CD4-positive, alpha-beta T cell treated with Interleukin-15 for 4 hours (primary cell): Measurements from ENCODE around the gene DOCK10.
A peak's percentile ranks its signal among the peaks of the same experiment; 100 is the strongest.

Experiments
- DNase-seq: peaks from one replicate; pipeline ENCODE4 v3.0.0-alpha.2; 2020; ENCODE audit warnings: low spot score

The DOCK10 gene

DNA sequence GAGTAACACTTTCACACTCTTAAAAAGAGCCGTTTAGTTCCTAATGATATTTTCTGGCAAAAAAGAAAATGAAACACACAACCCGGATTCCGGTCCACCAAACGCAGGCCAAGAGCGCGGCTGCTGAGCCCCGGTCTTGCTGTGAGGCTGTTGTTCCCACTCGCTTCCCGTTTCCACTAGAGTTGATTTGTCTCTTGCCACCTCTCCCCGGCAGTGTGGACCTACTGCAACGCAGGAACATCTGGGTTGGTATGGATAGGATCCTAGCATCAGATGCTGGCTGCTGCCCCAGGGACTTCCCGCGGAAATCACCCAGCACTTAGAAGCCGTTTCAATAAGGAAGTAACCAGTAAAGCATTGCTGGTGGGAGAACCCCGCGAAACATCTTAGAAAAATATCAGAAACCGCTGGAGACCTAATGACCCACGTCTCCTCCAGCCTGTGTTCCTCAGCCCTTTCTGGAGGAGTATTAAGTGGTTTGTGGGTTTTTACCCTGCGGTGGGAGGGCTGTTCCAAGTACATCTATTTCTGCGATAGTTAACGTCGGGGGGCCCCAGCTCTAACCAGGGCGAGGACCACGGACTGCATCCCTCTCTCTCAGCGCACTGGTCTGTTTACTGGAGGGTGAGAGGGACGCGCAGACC is 939 bp downstream of the DOCK10 start:
- DNase-seq = peak; percentile 74

DNA sequence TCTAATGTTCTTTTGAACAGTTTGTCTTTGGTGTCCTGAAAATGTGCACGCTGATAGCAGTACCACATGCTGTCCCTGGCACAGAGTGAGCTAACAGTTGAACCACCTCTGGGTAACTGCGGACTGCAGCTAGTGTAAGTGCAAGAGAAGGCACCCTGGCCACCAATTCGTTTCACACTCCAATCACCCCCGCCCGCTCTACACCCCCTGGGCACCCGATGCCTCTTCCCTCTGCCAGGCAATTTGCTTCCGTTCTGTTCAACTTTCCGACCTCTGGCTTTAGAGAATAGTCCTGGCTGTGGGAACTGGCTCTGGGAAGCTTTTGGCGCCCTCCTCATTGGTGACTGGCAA is 1.4 kb downstream of the DOCK10 start:
- DNase-seq = peak; percentile 40

DNA sequence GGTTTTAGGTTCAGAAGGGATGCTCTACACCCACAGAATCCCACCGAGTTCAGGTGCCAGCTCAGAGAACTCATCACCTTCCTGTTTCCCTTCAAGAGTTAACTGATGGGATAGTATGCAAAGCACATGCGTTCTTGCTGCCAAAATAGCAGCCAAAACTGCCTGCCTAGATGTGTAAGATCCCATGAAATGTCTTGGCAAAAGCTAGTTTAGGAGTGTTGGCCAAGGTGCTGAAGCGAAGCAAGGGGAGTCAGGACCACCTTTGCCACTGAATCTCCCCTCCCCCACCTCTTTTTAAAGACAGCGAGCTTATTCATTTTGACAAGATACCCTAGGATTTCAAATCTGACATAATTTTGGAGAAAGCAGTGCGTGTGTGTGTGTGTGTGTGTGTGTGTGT is 2.1 kb downstream of the DOCK10 start:
- DNase-seq = no peak

DNA sequence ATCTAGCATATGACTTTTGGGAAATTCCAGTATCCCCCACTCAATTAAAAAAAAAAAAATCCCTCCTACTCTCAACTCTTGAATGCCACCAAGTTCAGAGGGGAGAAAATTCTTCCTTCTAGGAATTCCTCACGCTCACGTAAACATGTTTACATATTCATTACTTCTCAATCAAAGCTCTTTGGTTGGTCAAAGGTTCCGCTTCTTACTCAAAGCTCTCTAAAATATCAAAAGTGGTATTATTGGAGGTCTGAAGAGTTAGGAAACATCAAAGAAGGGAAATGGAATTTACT is 4.1 kb downstream of the DOCK10 start:
- DNase-seq = peak; percentile 27

DNA sequence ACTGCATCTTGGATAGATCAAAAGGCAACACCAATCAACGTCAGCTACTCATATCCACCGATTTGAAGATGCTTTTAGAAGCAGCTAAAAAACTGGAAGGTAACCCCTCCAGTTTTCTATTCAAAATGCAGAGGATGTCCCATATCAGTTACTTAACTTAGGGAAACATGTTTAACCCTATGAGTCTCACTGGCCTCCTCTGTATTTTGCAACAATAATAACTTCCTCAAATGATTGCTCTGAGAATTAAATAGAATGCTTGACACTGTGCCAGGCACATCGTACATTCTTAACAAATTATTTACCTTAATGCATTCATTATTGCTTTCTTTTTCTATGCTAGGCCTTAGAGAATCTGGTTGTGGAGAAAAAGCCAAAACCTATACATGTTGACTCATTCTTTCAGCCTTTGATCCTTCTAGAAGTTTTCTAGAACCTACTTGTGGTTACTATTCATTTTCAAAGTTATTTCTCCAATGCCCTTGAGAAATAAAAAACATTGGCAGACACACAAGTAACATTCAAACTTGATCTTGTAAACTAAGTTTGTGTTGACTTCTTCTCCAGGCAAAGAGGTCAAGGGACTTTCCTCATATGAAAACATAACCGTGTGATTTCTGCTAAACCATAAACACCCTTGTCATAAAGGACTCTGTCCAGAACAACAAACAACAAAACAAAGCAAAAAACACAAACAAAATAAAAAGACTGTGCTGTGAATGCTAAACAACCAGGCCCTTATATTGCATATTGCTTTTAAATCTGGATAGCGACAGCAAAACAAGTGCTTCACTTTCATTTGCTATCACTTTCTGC is 4.6 kb downstream of the DOCK10 start:
- peak; percentile 49 for DNase-seq

DNA sequence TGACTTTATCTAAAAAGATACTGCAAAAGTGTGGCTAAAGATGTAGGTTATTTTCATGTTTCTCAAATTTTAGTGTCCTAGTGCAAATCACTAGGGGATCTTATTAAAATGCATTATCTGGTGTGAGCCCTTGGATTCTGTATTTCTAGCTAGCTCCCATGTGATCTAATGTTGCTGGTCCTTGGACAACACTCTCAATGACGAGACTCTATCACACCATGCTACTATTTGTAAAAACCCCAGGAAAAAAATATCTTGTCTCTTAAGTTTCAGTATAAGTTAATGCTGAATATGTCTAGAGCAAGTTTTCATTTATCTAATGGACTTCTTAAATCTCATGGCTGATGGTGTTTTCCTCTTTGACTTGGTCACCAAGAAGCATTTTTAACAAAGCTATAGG is 5.8 kb downstream of the DOCK10 start:
- no peak for DNase-seq

DNA sequence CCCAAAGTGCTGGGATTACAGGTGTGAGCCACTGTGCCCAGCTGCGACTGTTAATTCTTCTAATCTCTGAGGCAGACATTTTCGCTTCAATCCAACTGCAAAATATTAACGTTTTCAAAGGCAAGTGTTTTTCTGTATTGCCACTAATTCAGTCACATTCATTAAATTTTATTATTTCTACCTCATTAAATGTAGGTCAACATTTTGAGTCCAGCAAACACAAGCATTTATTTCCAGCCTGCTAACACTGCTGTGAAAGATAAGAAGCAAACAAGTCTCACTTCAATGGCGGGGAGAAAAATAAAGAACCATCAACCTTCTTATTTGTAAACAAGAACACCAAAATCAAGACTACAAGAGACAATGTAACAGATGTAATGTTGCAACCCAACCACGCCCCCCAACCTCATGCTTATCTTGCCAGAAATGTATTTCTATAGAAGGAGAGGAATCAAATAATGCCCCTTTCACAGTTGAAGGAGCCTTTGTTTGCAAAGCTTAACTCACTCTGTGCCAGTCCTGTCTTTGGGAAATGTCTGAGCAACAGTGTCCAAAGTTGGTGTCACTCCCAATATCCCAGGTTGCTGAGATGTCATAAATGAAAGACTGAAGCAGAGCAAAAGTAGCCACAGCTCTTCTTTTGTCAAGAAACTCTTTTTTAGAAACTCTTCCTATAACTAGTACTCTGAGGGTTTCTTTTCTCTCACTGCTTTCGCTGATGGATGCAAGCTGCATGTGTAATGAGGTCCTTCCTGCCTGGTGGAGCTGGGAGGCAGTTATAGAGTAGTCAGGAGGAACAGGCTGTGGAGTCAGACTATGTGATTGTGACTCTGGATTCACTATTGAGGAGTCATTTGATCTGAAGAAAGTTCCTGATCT is 8.6 kb downstream of the DOCK10 start:
- DNase-seq = no peak

DNA sequence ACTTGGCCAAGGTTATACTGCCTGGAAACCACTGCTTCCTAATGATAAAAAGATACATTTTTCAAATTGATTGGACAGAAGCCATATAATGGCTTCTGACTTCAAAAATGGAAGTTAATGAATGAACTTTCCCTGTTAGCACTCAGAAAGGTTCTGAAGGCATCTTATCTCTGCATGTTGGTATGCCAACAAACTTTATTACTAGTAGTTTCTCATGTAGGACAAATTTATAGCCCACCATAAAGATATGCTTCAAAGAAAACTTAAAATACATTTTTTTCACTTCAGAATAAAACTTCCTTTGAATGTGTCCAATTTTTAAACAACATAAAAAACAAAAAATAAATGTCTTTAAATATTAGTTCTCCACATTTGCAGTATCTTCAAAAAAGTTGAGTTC is 10.0 kb downstream of the DOCK10 start:
- no peak for DNase-seq

DNA sequence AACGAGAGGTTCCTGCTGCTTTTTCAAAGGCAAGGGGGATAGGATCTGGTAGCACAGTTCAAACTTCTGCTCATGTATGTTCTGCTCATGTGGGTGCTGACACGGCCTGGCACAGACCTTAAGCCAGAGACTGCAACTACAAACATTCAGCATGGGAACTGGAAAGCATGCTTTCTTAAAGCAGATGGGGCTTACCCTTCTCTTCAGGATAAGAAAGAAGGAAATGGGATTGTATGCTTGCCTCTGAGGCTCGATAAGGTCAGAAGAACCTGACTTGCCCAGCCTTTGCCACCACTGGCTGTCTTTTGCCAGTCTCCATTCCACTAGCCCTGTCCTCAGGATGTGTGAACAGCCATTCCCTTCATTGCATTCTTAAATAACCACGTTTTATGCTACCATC is 10.7 kb downstream of the DOCK10 start:
- no peak for DNase-seq

DNA sequence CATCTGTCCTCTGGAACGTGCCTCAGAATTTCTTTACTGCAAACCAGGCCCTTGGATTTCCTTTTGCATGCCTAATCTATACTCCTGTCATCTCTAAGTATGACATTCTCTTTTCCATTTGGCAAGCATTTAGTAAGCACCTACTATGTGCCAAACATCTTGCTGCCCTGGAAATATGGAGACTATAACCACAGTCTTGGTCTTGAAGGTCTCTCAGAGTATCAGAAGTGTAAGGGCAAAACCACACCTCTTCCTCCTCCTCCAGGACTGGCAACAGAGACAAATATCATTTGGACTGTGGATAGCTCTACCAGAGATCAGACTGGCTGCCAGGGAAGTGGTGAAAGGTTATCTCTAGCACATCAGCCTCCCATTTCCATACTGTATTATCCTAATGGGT is 11.4 kb downstream of the DOCK10 start:
- DNase-seq = no peak

DNA sequence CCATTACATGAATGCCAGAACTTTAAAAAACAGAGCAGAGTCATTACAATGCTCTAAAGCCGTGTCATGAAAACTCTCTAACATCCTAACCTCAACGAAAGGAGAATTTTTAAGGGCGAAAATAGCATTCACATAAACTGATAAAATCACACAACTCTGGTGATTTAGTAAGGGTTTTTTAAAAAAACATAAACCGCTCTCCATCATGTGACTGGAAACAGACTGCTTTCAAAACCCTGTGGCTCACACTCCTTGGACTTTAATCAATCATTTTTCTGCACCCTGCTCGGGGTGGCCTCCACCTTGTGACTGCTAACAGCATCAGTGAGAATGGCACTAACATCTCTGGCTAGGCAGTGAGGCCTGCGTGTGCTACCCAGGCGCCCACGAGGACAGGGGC is 12.1 kb downstream of the DOCK10 start:
- DNase-seq = peak; percentile 22

DNA sequence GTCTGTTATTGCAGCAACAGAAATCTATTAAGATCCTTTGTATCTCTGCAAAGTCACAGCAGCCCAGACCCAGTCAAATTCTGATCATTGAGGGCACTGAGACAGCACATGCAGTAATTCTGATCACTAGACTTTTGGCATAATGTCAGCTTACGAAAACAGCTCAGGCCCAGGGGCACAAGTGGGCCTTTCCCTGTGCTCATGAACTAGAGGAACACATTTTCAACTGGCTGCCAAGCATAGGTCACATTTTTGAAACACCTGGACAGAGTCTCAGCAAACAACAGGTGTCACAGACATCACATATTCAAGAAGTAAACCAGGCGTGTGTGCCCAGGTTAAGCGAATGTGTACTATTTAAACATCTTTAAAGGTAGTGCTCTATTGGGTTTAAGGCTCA is 13.7 kb downstream of the DOCK10 start:
- no peak for DNase-seq

DNA sequence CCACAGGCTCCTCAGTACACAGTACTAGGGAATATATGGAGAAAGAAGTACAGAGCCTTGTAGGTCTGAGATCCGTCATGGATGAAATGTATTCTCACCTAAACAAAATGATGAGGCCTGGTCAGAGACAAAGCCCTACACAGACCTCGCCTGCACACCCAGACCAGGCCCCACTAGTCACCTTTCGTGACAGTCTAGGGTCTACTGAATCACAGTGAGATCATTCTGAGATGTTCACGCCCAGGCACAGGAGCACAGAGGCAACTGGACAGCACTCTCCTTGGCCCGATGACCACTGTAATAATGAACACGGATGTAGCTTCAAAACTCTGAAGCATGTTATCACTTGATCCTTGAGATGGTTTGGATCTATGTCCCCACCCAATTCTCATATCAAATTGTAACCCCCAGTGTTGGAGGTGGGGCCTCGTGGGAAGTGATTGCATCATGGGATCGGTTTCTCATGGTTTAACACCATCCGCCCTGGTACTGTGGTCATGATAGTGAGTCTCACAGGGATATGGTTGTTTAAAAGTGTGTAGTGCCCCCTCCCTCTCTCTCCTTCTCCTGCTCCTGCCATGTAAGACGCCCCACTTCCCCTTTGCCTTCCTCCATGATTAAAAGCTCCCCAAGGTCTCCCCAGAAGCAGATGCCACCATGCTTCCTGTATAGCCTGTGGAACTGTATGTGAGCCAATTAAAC is 15.1 kb downstream of the DOCK10 start:
- no peak for DNase-seq

DNA sequence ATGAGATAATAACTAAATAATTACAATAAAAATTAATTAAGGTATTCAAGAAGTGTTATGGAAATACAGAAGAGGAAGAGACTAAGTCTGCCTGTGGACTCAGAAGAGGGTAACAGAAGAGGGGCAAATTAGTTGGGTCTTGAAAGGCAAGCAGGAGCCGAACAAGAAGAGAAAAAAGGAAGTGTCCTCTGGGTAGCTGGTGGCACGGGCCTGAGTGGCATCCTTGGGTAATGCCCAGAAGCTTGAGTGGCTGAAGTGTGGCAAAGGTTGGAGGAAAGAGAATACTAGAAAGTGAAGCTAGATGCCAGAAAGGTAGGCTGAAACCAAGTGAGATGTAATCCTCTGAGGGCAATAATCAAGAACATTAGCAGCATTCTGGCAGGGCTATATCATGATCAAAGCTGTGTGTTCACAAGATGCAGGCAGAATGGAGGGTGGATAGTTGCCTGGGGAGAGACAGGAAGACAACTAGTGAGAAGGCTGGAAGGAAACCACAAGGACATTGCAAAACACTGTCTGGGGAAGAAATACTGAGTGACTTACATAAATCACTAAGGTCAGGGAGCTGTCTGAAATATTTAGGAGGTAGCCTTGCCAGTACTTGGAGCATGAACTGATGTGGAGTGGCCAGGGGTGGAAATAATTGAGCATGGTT is 16.2 kb downstream of the DOCK10 start:
- DNase-seq = peak; percentile 30

DNA sequence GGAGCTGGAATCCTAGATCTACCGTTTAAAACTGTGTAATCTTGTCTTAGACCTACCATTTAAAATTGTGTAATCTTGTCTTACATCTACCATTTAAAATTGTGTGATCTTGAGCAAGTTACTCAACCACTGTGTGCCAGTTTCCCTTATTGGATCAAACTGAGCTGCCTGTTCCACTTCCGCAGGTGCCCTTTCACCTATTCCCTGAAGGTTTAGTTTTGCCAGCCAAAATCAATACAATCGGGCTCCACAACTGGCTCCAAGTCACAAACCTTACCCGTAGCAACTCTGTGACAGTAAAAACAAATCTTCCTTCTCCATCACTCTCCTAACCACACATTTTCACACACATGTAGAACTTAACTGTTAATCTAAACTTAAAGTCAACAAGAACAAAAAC is 20.1 kb downstream of the DOCK10 start:
- no peak for DNase-seq

DNA sequence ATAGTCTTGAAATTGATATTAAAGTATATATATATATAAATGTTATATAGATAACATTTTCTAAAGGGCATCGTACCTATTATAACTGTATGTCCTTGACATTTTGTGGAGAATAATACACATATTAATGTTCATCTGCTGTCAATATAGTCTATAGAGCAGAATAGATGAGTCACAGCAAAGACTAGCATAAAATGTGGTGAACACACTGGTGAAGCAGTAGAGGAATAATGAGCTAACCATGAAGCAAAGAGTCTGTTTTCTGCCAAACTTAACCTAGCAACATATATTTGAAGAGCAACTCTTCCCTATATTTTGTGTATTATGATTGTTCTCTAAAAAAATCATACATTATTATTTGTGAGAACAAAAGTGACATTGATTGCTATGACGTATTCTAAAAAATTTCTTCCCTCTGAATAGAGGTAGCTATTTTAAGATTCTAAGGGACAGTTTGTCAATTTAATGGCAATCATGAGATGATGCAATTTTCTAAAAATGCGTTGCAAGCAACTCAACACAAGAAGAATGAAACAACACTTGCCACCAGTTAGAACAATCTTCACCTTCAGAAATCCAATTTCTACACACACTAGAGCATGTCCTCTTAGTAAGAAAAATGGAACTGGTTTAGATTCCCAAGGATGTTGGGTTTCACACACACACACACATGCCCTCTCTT is 22.0 kb downstream of the DOCK10 start:
- DNase-seq = no peak

DNA sequence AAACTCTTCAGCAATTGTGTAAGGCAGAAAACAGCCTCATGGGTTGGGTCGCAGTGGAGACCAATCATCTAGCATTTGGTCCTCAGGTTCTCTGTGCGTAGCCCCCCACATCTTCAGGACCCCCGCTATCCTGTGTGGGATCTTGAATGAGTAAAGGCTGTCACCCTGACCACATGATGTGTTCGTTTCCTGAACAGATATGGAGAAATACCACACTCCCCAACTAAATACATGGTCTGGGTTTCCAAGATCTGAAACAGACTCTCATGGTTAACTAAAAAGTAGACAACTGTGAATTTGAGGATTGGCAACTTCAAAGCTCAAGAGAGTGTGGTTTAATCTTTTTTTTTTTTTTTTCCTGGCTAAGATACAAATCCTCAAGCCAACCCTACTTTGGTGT is 23.2 kb downstream of the DOCK10 start:
- DNase-seq = no peak

DNA sequence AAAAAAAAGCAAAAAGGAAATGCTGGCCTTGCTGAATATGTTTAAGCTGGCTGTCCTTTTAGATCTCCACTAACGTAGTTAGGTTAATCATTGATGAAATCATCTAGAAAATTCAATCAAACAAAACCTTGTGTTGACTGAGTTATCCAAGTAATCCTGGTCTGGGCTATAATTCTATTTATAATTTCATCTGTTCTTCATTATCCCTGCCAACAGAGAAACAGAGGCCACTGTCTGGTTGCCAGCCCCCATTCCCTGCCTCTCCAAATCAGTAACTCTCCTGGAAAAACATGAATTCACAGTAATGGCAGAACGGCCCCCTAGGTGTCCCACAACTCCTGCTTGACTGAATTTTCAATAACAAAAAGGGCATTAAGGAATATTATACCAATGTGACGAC is 24.6 kb downstream of the DOCK10 start:
- no peak for DNase-seq

DNA sequence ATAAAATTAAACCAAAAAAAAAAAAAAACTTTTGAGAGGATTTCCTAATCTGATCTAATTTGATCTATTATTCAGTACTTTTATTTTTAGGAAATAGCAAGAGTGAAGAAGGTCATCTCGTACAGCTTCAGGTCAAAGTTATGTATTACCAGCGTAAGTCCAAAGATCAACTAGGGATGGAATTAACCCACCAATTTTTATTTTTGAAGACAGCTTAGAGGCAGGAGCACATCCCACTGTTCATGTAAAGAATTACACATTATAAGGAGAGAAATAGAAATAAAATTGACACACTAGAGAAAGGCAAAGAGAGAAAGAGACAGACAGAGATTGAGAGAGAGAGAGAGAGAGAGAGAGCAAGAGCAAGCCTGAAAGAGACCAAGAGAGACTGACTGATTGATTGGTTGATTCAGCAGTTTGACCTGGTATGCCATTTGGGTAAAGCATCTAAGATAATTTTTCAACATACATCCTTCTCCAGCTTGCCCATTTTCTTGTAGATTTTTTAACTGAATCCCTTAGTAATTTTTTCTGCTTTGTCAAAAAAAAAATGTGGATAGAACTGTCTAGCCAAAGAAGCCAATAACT is 25.1 kb downstream of the DOCK10 start:
- DNase-seq = no peak

DNA sequence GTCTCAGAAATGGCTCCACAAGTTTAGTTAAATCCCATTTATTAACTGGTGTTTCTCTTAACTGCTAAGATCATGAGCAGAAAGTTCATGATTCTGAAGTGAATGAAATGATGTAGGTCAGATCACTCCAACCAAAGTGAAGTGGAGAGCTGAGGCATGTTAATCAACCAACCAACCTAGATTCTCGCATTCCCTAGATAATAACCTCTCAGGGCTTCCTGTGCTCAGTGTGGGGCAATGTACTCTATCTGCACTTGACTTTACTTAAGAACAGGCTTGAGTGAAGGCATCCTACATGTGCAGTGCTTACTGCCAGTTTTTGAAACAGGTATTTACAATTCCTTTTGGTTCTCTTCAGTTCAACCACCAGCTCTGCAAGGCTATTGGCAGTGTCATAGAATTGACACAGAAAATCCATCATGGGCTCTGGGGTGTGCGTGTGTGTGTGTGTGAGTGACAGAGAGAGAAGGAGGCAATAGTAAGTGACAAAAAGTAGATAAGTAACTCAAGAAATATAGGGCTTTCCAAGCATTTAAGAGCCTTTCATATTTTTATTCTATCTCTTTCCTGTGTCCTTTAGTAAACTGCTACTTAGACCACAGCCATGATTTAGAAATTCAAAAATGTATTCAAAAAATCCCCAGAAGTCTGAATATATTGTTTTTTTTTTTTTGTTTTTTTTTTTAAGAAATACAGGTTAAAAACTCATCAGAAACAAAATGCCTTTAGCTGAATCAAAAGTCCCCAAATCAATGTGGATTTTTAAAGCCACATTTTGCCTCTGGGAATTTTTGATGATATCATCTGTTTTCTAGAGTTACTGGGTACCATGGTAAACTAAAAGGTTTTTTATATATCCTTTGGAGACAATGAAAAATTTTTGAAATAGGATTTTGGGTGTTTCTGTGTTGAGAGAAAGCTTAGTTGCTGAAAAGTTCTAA is 28.6 kb downstream of the DOCK10 start:
- no peak for DNase-seq
